Measurements from ENCODE around the gene RAPGEF4.

DNA sequence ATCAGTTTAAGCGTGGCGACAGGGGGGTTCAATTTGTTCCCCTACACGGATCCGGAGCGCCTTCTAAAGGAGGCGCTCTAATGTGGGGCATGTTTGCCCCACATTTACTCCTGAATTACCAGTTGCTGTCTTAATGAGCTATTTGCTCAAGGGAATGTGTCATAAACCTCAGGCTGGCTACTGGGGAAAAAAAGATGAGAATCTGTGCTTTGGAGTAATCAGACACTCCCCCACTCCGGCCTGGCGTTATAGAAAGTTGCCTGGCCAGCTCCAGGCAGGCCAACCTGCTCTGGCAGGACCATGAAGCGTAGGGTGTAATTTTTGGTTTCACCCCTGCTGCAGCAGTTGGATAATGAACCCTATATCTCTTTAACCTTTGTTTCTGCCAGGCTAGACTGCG lies 309.0 kb downstream of the RAPGEF4 start:
- TF ChIP-seq POLR2A (IDR thresholded peaks at IDR 0.05), result no peak
- TF ChIP-seq, protein P1, sequence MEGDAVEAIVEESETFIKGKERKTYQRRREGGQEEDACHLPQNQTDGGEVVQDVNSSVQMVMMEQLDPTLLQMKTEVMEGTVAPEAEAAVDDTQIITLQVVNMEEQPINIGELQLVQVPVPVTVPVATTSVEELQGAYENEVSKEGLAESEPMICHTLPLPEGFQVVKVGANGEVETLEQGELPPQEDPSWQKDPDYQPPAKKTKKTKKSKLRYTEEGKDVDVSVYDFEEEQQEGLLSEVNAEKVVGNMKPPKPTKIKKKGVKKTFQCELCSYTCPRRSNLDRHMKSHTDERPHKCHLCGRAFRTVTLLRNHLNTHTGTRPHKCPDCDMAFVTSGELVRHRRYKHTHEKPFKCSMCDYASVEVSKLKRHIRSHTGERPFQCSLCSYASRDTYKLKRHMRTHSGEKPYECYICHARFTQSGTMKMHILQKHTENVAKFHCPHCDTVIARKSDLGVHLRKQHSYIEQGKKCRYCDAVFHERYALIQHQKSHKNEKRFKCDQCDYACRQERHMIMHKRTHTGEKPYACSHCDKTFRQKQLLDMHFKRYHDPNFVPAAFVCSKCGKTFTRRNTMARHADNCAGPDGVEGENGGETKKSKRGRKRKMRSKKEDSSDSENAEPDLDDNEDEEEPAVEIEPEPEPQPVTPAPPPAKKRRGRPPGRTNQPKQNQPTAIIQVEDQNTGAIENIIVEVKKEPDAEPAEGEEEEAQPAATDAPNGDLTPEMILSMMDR (IDR thresholded peaks at IDR 0.05), result no peak

Data from tibial nerve (tissue), 3 donors.